OCI-LY7 (cell line): ENCODE data around the gene STRBP. TPM values are rescaled to one million over a fixed set of nuclear protein-coding genes. Genes with fewer than 3 reads are reported as not detected.

ENCODE experiments used
- BruUV-seq: library from RNA; stranded (reverse); fragments of 400-500 nt; replicated peaks from 2 replicates; lab custom pipeline; 2021; lab: Mats Ljungman, UMichigan
- CTCF ChIA-PET: fragments of 300-600 bp; sonication (Branson Sonifier 250); formaldehyde crosslinking; loops from one replicate; lab custom pipeline; 2022; ENCODE audit warnings: antibody characterized with exemption; ENCODE audit not compliant: unreplicated experiment; lab: Charles Lee
- POLR2A ChIA-PET: fragments of 300-600 bp; sonication (Branson Sonifier 250); formaldehyde crosslinking; loops from one replicate; lab custom pipeline; 2022; ENCODE audit warnings: antibody characterized with exemption; lab: Charles Lee
- DNase-seq: peaks from one replicate; pipeline ENCODE4 v3.0.0-alpha.2; 2015; ENCODE audit warnings: low spot score
- H2AFZ ChIP-seq: fragments of 200-600 bp; sonication (generic), shearing (Covaris generic); 2 replicates; pipeline ENCODE4 v1.6.1; 2014; ENCODE audit warnings: mild to moderate bottlenecking, antibody characterized with exemption, low read length, moderate library complexity
- H3K27ac ChIP-seq: fragments of 200-600 bp; sonication (generic); 2 replicates; pipeline ENCODE4 v1.5.1; 2014; ENCODE audit warnings: mixed run types, low read depth, mild to moderate bottlenecking, moderate library complexity, low read length, inconsistent platforms; ENCODE audit not compliant: poor library complexity, severe bottlenecking
- H3K36me3 ChIP-seq: fragments of 200-600 bp; sonication (generic); 2 replicates; pipeline ENCODE4 v1.6.1; 2014; ENCODE audit warnings: mild to moderate bottlenecking, antibody characterized with exemption, low read length, moderate library complexity, mixed read lengths; ENCODE audit not compliant: insufficient read depth
- H3K4me1 ChIP-seq: fragments of 200-600 bp; sonication (generic); 2 replicates; pipeline ENCODE4 v1.5.1; 2014; ENCODE audit warnings: mild to moderate bottlenecking, low read length; ENCODE audit not compliant: insufficient read depth, poor library complexity, severe bottlenecking
- H3K4me2 ChIP-seq: fragments of 200-600 bp; sonication (generic); 2 replicates; pipeline ENCODE4 v1.6.1; 2014; ENCODE audit warnings: mild to moderate bottlenecking, low read length
- H3K4me3 ChIP-seq: fragments of 200-600 bp; sonication (generic); 2 replicates; pipeline ENCODE4 v1.5.1; 2014; ENCODE audit warnings: mild to moderate bottlenecking, low read depth, low read length; ENCODE audit not compliant: poor library complexity, severe bottlenecking
- H3K79me2 ChIP-seq: fragments of 200-600 bp; sonication (generic); 2 replicates; pipeline ENCODE4 v1.6.1; 2016; ENCODE audit warnings: low read depth, mild to moderate bottlenecking, low read length, moderate library complexity, mixed read lengths; ENCODE audit not compliant: insufficient read depth
- H3K9me2 ChIP-seq: fragments of 200-600 bp; sonication (generic); 2 replicates; pipeline ENCODE4 v1.6.1; 2016; ENCODE audit warnings: mild to moderate bottlenecking, low read length, mixed read lengths; ENCODE audit not compliant: insufficient read depth
- H3K9me3 ChIP-seq: fragments of 200-600 bp; sonication (generic); 2 replicates; pipeline ENCODE4 v1.6.1; 2014; ENCODE audit warnings: mild to moderate bottlenecking, mixed run types, low read length, mixed read lengths
- H4K20me1 ChIP-seq: fragments of 200-600 bp; sonication (generic); 2 replicates; pipeline ENCODE4 v1.6.1; 2014; ENCODE audit warnings: mild to moderate bottlenecking, antibody characterized with exemption, low read length, moderate library complexity, mixed read lengths; ENCODE audit not compliant: insufficient read depth
- CTCF ChIP-seq: fragments of 200-600 bp; sonication (generic); conservative IDR thresholded peaks from 2 replicates; pipeline ENCODE4 v1.5.1; 2014; ENCODE audit warnings: mild to moderate bottlenecking, antibody characterized with exemption, low read length, moderate library complexity, mixed read lengths
- EZH2phosphoT487 ChIP-seq: fragments of 200-600 bp; sonication (generic); IDR thresholded peaks from 2 replicates; pipeline ENCODE4 v1.6.1; 2018; ENCODE audit warnings: low read depth, borderline replicate concordance, mild to moderate bottlenecking, mixed run types, antibody characterized with exemption, low read length, moderate library complexity, mixed read lengths
- intact Hi-C: fragments of 100-400 bp; cut with micrococcal nuclease; formaldehyde crosslinking; loops from one replicate; pipeline ENCODE4 v1.10.0; 2022; ENCODE audit not compliant: unreplicated experiment
- total RNA-seq, 2 experiments: library from RNA; depleted of rRNA in 1 of 2; stranded (reverse); fragments of >200 nt in 1 of 2; shearing (Covaris generic) in 1 of 2; gene quantifications; 2 replicates each; pipeline ENCODE4 v1.2.3, GENCODE V29; 2014 to 2022

Gene STRBP
- total RNA-seq, 2 experiments from 2014 or later, result 82.8 to 179 TPM

- Histone ChIP-seq H3K4me1 (peaks cover 56% of the 10 kb centered on the region), H3K4me3 (peak overlapping the region; percentile 1), H4K20me1 (peaks cover 6% of the 10 kb centered on the region; the same call in 1 of the 2 replicates), H3K4me2 (peak overlapping the region; percentile 63), H3K79me2 (peaks cover 76% of the 10 kb centered on the region; the same call in 1 of the 2 replicates), H3K9me2 (no peaks in the 10 kb centered on the region), H2AFZ (no peak overlapping the region), H3K36me3 (peaks cover 68% of the 10 kb centered on the region), H3K27ac (peak overlapping the region; percentile 38), H3K9me3 (no peaks in the 10 kb centered on the region)
- DNase-seq, result no peak
- no TSS peak for BruUV-seq
- intact Hi-C loops, result loop anchor here (1.0 kb wide), 3 partner anchors 52 to 144 kb away; no protein-coding TSS in a partner anchor
- ChIA-PET CTCF (interaction anchor here (1.3 kb wide), 1 partner anchor 124 kb away, joined by 3 read pairs; no protein-coding TSS in a partner anchor), POLR2A (interaction anchor here (1.0 to 1.4 kb wide), 4 partner anchors 12 to 133 kb away, joined by 3 to 5 read pairs (median 4); no protein-coding TSS in a partner anchor)
- TF ChIP-seq CTCF, result no peak
These were observed 42.4 kb downstream of the STRBP start for GRCh38 chr9:123225995-123226394.

GRCh38 chr9:123225374-123225813 is 43.0 kb downstream of the STRBP start:
- Histone ChIP-seq H4K20me1 (peaks cover 6% of the 10 kb centered on the region; the same call in 1 of the 2 replicates), H2AFZ (no peak overlapping the region), H3K9me2 (no peaks in the 10 kb centered on the region), H3K4me3 (peak overlapping the region; percentile 1), H3K79me2 (peaks cover 71% of the 10 kb centered on the region; the same call in 1 of the 2 replicates), H3K4me1 (peaks cover 56% of the 10 kb centered on the region), H3K4me2 (peak overlapping the region; percentile 63), H3K27ac (peak overlapping the region; percentile 38), H3K9me3 (no peaks in the 10 kb centered on the region), H3K36me3 (peaks cover 69% of the 10 kb centered on the region)
- no TSS peak for BruUV-seq
- peak; percentile 91 for DNase-seq
- ChIA-PET POLR2A (interaction anchor here (0.6 to 1.4 kb wide), 4 partner anchors 10 to 133 kb away, joined by 3 to 5 read pairs (median 4); no protein-coding TSS in a partner anchor), CTCF (interaction anchor here (0.5 to 1.3 kb wide), 3 partner anchors 123 to 130 kb away, joined by 3 read pairs; no protein-coding TSS in a partner anchor)
- TF ChIP-seq EZH2phosphoT487 (no peak), CTCF (peak; percentile 94)
- intact Hi-C loops, result loop anchor here (1.0 kb wide), 3 partner anchors 51 to 143 kb away; no protein-coding TSS in a partner anchor

- H3K9me3 ChIP-seq, result no peaks in the 10 kb centered on the region
- H3K9me2 ChIP-seq, result no peaks in the 10 kb centered on the region
- H3K4me1 ChIP-seq, result peaks cover 56% of the 10 kb centered on the region
- ChIA-PET CTCF (no interaction called here), POLR2A (interaction anchor here (0.5 kb wide), 1 partner anchor 143 kb away, joined by 3 read pairs; no protein-coding TSS in a partner anchor)
- no peak overlapping the region for H3K27ac ChIP-seq
- H2AFZ ChIP-seq, result no peak overlapping the region
- BruUV-seq, result no TSS peak
- H4K20me1 ChIP-seq, result peaks cover 6% of the 10 kb centered on the region; the same call in 1 of the 2 replicates
- peaks cover 56% of the 10 kb centered on the region for H3K79me2 ChIP-seq
- no peak overlapping the region for H3K4me3 ChIP-seq
- peaks cover 41% of the 10 kb centered on the region; the same call in 1 of the 2 replicates for H3K36me3 ChIP-seq
- intact Hi-C loops, result no loop called here
- TF ChIP-seq EZH2phosphoT487 (no peak), CTCF (no peak)
- H3K4me2 ChIP-seq, result no peak overlapping the region
- DNase-seq, result no peak
These were observed 48.3 kb downstream of the STRBP start for GRCh38 chr9:123220127-123220526.
